HepG2 (cell line): ENCODE measurements around the gene CCDC157. TPM values are rescaled to one million over a fixed set of nuclear protein-coding genes. Genes with fewer than 3 reads are reported as not detected.

Experiments
- BRF2 ChIP-seq: sonication (generic); formaldehyde crosslinking; IDR thresholded peaks from 2 replicates; pipeline ENCODE4 v1.8.1; 2022; ENCODE audit warnings: mild to moderate bottlenecking, missing genetic modification reagents
- FUBP1 ChIP-seq: sonication (generic); formaldehyde crosslinking; IDR thresholded peaks from 2 replicates; pipeline ENCODE4 v1.5.1; 2020; ENCODE audit warnings: missing genetic modification reagents, mild to moderate bottlenecking, borderline replicate concordance
- IRF1 ChIP-seq: sonication (generic); formaldehyde crosslinking; IDR thresholded peaks from 2 replicates; pipeline ENCODE4 v1.4.0; 2020; ENCODE audit warnings: low read depth, mild to moderate bottlenecking, missing genetic modification reagents
- MBD4 ChIP-seq: IDR thresholded peaks from 2 replicates; pipeline ENCODE4 v1.6.1; 2012; ENCODE audit warnings: low read length, inconsistent platforms, borderline replicate concordance
- MIER3 ChIP-seq: IDR thresholded peaks from 2 replicates; pipeline ENCODE4 v1.6.1; 2016; ENCODE audit warnings: missing compliant biosample characterization, borderline replicate concordance
- NPAS2 ChIP-seq: sonication (generic); formaldehyde crosslinking; IDR thresholded peaks from 2 replicates; pipeline ENCODE4 v1.8.0; 2022; ENCODE audit warnings: mild to moderate bottlenecking, missing genetic modification reagents, borderline replicate concordance
- PBX3 ChIP-seq: sonication (generic); formaldehyde crosslinking; IDR thresholded peaks from 2 replicates; pipeline ENCODE4 v1.8.1; 2023; ENCODE audit warnings: missing genetic modification reagents, inconsistent platforms, borderline replicate concordance
- PHF8 ChIP-seq: sonication (generic); formaldehyde crosslinking; IDR thresholded peaks from 2 replicates; pipeline ENCODE4 v1.5.0; 2020; ENCODE audit warnings: missing genetic modification reagents
- POLR2AphosphoS5 ChIP-seq: IDR thresholded peaks from 2 replicates; pipeline ENCODE4 v1.6.1; 2012; ENCODE audit warnings: low read depth, low read length
- SKIL ChIP-seq: sonication (generic); formaldehyde crosslinking; IDR thresholded peaks from 2 replicates; pipeline ENCODE4 v1.8.0; 2022; ENCODE audit warnings: missing genetic modification reagents, mild to moderate bottlenecking, moderate library complexity, borderline replicate concordance
- SOX13 ChIP-seq, 3 experiments: fragments of 450-650 bp in 1 of 3; sonication (generic) in 1 of 3; formaldehyde crosslinking in 1 of 3; IDR thresholded peaks in 2 of 3; conservative IDR thresholded peaks in 1 of 3; 2 replicates each; pipeline versions ENCODE4 v1.5.0 to v1.6.1; 2016 to 2020; ENCODE audit warnings: antibody characterized with exemption in 1 of 3, mild to moderate bottlenecking in 1 of 3, missing compliant biosample characterization in 1 of 3, missing genetic modification reagents in 1 of 3, moderate library complexity in 1 of 3
- THAP9 ChIP-seq: sonication (generic); formaldehyde crosslinking; IDR thresholded peaks from 2 replicates; pipeline ENCODE4; 2020; ENCODE audit warnings: missing genetic modification reagents, mild to moderate bottlenecking, borderline replicate concordance
- ZBTB7A ChIP-seq: sonication (generic); formaldehyde crosslinking; IDR thresholded peaks from 2 replicates; pipeline ENCODE4 v1.8.0; 2022; ENCODE audit warnings: mild to moderate bottlenecking, missing genetic modification reagents
- ZFYVE20 ChIP-seq: sonication (generic); formaldehyde crosslinking; IDR thresholded peaks from 2 replicates; pipeline ENCODE4 v1.8.0; 2023; ENCODE audit warnings: low read depth, mild to moderate bottlenecking, moderate library complexity, missing genetic modification reagents, borderline replicate concordance
- ZNF317 ChIP-seq: sonication (generic); formaldehyde crosslinking; IDR thresholded peaks from 2 replicates; pipeline ENCODE4 v1.5.0; 2020; ENCODE audit warnings: mild to moderate bottlenecking, missing genetic modification reagents
- ZNF766 ChIP-seq: sonication (generic); formaldehyde crosslinking; IDR thresholded peaks from 2 replicates; pipeline ENCODE4 v1.5.0; 2020; ENCODE audit warnings: missing genetic modification reagents, borderline replicate concordance
- ZNF879 ChIP-seq: sonication (generic); formaldehyde crosslinking; IDR thresholded peaks from 2 replicates; pipeline ENCODE4 v1.8.1; 2023; ENCODE audit warnings: missing genetic modification reagents
- polyA plus RNA-seq, 8 experiments: library from polyadenylated mRNA; depleted of rRNA in 3 of 8; stranded (reverse) in 7 of 8; unstranded in 1 of 8; fragments of >200 nt; fragmentation: Illumina TruSeq in 4 of 8; extraction: Trizol in 4 of 8; gene quantifications; 2 replicates each; pipeline versions ENCODE4 v1.2.1 to v1.2.3, GENCODE V29; 2011 to 2016; ENCODE audit warnings: low read depth in 4 of 8, missing spikeins in 1 of 8, mixed read lengths in 1 of 8; ENCODE audit not compliant: insufficient read depth in 1 of 8
- total RNA-seq, 5 experiments: library from RNA; depleted of rRNA; stranded (reverse); fragments of >200 nt; fragmentation: Illumina TruSeq; extraction: Trizol; gene quantifications; 2 replicates each; pipeline ENCODE4 v1.2.3, GENCODE V29; 2016; ENCODE audit warnings: low read depth in 1 of 5

CCDC157 gene
- total and polyA plus RNA-seq, 2 of the 13 experiments (the other 11 are each of a cell fraction or from before 2014, with no cell fraction given): 1.4 to 1.6 TPM

- TF ChIP-seq THAP9 (CRISPR knock-in tag): no peak
- peak; percentile 42; the same call in 1 of the 2 replicates for TF ChIP-seq SKIL (CRISPR knock-in tag)
- no peak; the same call in 1 of the 2 replicates for TF ChIP-seq PBX3 (CRISPR knock-in tag)
- TF ChIP-seq FUBP1 (CRISPR knock-in tag): no peak
- no peak for TF ChIP-seq NPAS2
- peak; percentile 67 for TF ChIP-seq ZNF317 (CRISPR knock-in tag)
- 0 out of 2 replicates have a peak, but pooled peaks have one; percentile 25 for TF ChIP-seq ZNF766 (CRISPR knock-in tag)
- TF ChIP-seq SOX13 (IDR thresholded peaks at IDR 0.05): 0 out of 2 replicates have a peak, but pooled peaks have one; percentile 12
- no peak for TF ChIP-seq SOX13 (CRISPR knock-in tag; conservative IDR thresholded peaks at IDR 0.05 in 1 of 2, IDR thresholded peaks at IDR 0.05 in 1 of 2)
- no peak for TF ChIP-seq MIER3 (CRISPR knock-in tag)
- TF ChIP-seq ZBTB7A (CRISPR knock-in tag): peak; percentile 84
- TF ChIP-seq MBD4: no peak
- peak; percentile 62 for TF ChIP-seq ZNF879 (CRISPR knock-in tag)
- 0 out of 2 replicates have a peak, but pooled peaks have one; percentile 56 for TF ChIP-seq IRF1 (CRISPR knock-in tag)
- TF ChIP-seq PHF8 (CRISPR knock-in tag): peak; percentile 89
- peak; percentile 76; the same call in 1 of the 2 replicates for TF ChIP-seq BRF2 (CRISPR knock-in tag)
- TF ChIP-seq ZFYVE20 (CRISPR knock-in tag): 0 out of 2 replicates have a peak, but pooled peaks have one; percentile 52
- peak; percentile 92 for TF ChIP-seq POLR2AphosphoS5
Measured at GRCh38 chr22:30423301-30423958, 66.6 kb downstream of the CCDC157 start (continued).
